ENCODE results near the gene PLBD2. TPM values are rescaled to one million over a fixed set of nuclear protein-coding genes. Genes with fewer than 3 reads are reported as not detected.

The PLBD2 gene
- total RNA-seq, 2 donors from 2014 or later, result 20.2 to 23.4 TPM

GRCh38 chr12:113368331-113368730 is 9.9 kb downstream of the PLBD2 start:
- Histone ChIP-seq H3K4me3 (no peak overlapping the region), H3K27me3 (no peaks in the 10 kb centered on the region), H3K27ac (no peak overlapping the region), H3K4me1 (no peaks in the 10 kb centered on the region), H3K36me3 (no peaks in the 10 kb centered on the region), H3K9ac (ENCODE audit: low read depth in 2 of 2, low read length in 2 of 2) (no peak overlapping the region), H3K9me3 (no peaks in the 10 kb centered on the region)
- no peak for TF ChIP-seq CTCF (IDR thresholded peaks at IDR 0.05)
- no peak for DNase-seq
- intact Hi-C loops (cut with DNase I), result no loop called here

- intact Hi-C loops (cut with DNase I), result no loop called here
- Histone ChIP-seq H3K4me1 (no peaks in the 10 kb centered on the region), H3K9ac (ENCODE audit: low read depth in 2 of 2, low read length in 2 of 2) (no peak overlapping the region), H3K4me3 (no peak overlapping the region), H3K27ac (no peak overlapping the region), H3K36me3 (no peaks in the 10 kb centered on the region), H3K27me3 (no peaks in the 10 kb centered on the region), H3K9me3 (no peaks in the 10 kb centered on the region)
- TF ChIP-seq CTCF (IDR thresholded peaks at IDR 0.05), result no peak
- DNase-seq, result no peak
Measured at GRCh38 chr12:113369391-113369985, 11.1 kb downstream of the PLBD2 start.

GRCh38 chr12:113370923-113371682 is 12.7 kb downstream of the PLBD2 start:
- TF ChIP-seq CTCF (IDR thresholded peaks at IDR 0.05), result no peak
- Histone ChIP-seq H3K4me3 (no peak overlapping the region), H3K27ac (no peak overlapping the region), H3K36me3 (no peaks in the 10 kb centered on the region), H3K27me3 (no peaks in the 10 kb centered on the region), H3K9me3 (no peaks in the 10 kb centered on the region), H3K9ac (ENCODE audit: low read depth in 2 of 2, low read length in 2 of 2) (no peak overlapping the region), H3K4me1 (no peaks in the 10 kb centered on the region)
- intact Hi-C loops (cut with DNase I), result no loop called here
- no peak for DNase-seq

GRCh38 chr12:113371808-113372207 is 13.4 kb downstream of the PLBD2 start:
- H3K27me3 ChIP-seq, result no peaks in the 10 kb centered on the region
- H3K9ac ChIP-seq (ENCODE audit: low read depth in 2 of 2, low read length in 2 of 2), result no peak overlapping the region
- H3K4me3 ChIP-seq, result no peak overlapping the region
- intact Hi-C loops (cut with DNase I), result no loop called here
- no peak overlapping the region for H3K27ac ChIP-seq
- no peaks in the 10 kb centered on the region for H3K36me3 ChIP-seq
- no peak for DNase-seq
- no peaks in the 10 kb centered on the region for H3K4me1 ChIP-seq
- H3K9me3 ChIP-seq, result no peaks in the 10 kb centered on the region
- no peak for TF ChIP-seq CTCF (IDR thresholded peaks at IDR 0.05)

- Histone ChIP-seq H3K9ac (ENCODE audit: low read depth in 2 of 2, low read length in 2 of 2) (no peak overlapping the region), H3K36me3 (no peaks in the 10 kb centered on the region), H3K27me3 (no peaks in the 10 kb centered on the region), H3K9me3 (no peaks in the 10 kb centered on the region), H3K4me3 (no peak overlapping the region), H3K27ac (no peak overlapping the region), H3K4me1 (no peaks in the 10 kb centered on the region)
- intact Hi-C loops (cut with DNase I), result no loop called here
- no peak for DNase-seq
- TF ChIP-seq CTCF (IDR thresholded peaks at IDR 0.05), result no peak
Measured at GRCh38 chr12:113372371-113372770, 14.0 kb downstream of the PLBD2 start.
